Measurements from ENCODE around the gene DZIP1. TPM values are rescaled to one million over a fixed set of nuclear protein-coding genes. Genes with fewer than 3 reads are reported as not detected.

The DZIP1 gene
- total RNA-seq, 1 experiment from 2014 or later: 12.0 TPM

DNA sequence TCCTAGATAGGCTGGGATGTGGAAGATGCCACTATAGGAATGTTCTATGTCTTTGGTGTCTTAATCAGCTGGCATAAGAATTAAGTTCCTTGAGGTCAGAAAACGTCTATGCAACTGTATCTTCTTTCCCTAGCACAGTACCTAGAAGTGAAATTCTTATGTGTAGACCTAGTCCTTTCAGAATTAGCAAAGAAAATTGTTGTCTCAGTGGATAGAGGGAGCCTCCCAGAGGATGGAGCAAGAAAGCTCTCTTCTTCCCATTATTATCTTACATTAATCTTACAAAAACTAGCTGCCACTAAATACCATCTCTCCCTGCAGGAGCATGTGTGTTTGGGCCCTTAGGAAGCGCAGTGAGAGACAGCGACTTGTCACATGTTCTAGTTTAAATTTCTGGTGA is 80.4 kb downstream of the DZIP1 start:
- in situ Hi-C loops (cut with HindIII; ENCODE audit: low pct_unique_long_range_greater_than_20kb, low sequenced_read_pairs): no loop called here

DNA sequence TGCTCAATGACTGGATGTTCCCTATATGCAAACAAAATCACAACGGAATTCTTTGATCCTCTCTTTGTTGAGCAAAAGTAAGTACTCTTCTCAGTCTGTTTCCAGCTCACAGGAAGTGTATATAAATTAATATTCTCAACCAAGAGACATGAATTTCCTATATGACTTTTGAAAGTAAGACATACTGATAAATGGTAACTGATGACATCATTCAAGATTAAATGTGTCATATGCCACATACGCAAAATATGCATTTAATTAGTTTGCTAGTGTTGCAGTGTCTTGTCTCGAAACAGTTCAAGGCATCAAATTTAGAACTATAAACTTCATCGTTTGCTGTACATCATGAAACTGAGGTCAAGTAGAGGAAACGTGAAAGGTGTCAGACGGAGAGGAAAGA is 84.1 kb downstream of the DZIP1 start:
- DNase-seq (ENCODE audit: low read depth): no peak
- in situ Hi-C loops (cut with HindIII; ENCODE audit: low pct_unique_long_range_greater_than_20kb, low sequenced_read_pairs): no loop called here

More for the DNA sequence above, 80.4 kb downstream of the DZIP1 start:
- peak; percentile 31 for DNase-seq (ENCODE audit: low read depth)

DNA sequence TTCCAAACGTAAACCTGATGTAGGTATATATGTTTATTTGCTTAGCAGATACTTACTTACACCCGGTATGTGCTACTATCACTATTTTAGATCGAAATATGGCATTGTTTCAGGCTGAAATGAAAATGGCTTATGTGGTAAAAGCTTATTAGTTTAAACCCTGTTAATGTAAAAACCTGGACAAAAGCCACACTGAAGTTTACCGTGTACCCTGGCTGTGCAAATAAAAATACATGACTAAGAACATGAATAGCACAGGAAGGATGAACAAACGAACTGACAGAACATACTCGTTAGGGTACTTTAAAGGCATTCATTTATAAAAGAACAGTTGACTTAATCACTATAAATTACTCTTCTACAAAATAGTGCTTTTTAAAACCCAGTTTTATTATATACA is 85.4 kb downstream of the DZIP1 start:
- in situ Hi-C loops (cut with HindIII; ENCODE audit: low pct_unique_long_range_greater_than_20kb, low sequenced_read_pairs): no loop called here
- DNase-seq (ENCODE audit: low read depth): no peak

DNA sequence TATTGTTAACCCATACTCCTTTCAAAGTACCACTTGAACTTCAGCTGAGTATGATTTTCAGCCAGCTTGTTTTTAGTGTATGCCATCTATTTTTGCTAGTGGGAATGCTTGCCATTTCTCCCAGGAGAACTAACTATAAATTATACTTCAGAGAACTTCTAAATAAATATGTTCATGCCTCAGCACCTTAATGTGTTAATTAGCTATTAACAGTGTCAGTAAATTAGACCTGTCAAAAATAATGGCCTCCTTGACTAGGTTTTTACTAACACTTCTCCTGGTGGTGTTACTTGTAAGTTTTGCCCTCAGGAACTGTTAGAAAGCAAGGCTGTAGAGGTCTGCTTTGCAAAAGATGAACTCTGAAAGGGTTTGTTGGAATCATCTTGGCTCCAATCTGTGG is 87.5 kb downstream of the DZIP1 start:
- in situ Hi-C loops (cut with HindIII; ENCODE audit: low pct_unique_long_range_greater_than_20kb, low sequenced_read_pairs): no loop called here

DNA sequence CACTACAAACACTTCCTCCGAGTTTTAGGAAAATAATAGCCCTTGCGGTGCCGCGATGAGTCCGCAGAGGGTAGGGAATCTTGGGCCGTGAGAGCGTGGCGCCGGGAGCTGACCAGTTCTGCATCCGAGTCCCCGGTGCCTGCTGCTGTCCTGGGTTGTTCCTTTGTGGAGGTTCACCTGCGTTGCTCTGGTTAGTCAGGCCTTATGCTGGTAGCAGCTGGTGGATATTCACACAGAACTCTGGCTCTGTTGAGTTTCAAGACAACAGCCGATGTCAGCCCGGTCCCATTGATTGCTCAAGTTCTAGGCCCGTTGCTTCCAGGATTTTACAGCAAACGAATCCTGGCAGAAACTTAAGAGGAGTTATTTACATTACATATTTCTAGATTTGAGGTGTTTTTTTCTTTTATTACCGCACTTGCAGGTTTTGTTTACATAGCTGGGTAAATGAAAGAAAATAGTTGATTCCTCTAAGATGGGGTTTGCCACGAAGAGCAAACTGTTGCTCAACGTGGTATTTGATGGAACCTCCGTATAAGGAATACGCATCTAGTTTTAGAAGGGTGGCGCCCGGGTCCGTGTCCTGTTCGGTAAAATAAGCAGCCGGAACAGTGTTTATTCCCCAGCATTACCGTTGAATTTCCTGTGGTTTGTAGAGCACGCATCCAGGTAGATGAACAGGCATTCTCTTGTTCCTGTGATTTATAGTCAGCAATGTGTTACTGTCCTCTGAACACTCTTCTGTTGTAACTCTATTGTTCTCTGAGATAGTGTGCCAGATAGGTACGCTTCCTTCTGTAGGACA is 90.7 kb downstream of the DZIP1 start:
- in situ Hi-C loops (cut with HindIII; ENCODE audit: low pct_unique_long_range_greater_than_20kb, low sequenced_read_pairs): no loop called here
- no peak for DNase-seq (ENCODE audit: low read depth)

More for the DNA sequence above, 87.5 kb downstream of the DZIP1 start:
- no peak for DNase-seq (ENCODE audit: low read depth)

DNA sequence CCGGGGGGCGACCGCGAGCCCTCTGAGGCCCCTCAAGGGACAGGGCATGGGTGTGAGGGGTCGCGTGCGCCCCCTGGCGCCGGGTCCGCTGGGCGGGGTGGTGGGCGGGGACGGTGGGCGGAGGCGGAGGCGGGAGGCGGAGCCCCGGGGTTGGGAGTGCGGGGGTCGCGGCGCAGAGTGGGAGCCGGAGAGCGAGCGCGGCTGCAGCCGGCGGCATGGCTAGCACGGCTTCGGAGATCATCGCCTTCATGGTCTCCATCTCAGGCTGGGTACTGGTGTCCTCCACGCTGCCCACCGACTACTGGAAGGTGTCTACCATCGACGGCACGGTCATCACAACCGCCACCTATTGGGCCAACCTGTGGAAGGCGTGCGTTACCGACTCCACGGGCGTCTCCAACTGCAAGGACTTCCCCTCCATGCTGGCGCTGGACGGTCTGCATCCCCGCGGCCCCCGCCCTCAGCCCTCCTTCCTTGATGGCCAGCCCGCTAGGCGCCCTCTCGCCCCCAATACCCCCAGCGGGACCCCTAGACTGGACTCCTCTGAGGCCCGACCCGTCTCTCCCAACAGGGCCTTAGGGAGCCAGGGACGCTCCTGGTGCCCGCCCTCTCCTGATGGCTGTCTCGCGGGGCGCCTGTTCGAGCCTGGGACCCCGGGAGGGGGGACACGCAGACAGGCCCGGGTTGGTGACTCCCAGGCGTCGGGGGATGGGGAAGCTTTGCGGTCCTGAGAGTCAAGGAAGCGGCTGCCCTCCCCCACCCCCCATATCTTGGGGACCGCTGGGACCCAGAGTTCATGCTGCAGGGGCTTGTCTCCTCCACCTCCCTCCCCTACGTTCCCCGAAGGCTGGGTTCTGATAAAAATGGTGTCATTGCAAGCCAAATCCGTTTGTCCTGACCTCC is 91.7 kb downstream of the DZIP1 start, which contains the start of gene CLDN10:
CLDN10 (plus strand) TSS at position 182 of the 903 bp plus-strand sequence; CDS start at position 216, 34 bp downstream.
- in situ Hi-C loops (cut with HindIII; ENCODE audit: low pct_unique_long_range_greater_than_20kb, low sequenced_read_pairs): no loop called here
- DNase-seq (ENCODE audit: low read depth): no peak

DNA sequence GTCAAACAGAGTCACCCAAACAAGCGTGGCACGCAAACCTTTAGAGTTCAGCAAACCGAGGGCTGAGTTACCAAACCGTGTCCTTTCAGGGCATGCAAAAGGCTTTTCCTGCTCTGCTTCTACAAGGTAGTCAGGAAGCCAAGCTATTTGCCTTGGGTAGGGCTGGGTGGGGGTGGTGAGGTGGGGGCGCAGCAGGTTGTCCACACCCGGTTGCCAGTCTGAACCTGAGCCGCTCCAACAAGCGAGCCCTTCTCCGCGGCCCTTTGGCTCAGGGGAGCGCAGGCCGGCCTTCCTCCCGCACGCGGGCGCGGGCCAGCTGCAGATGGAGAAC is 92.3 kb downstream of the DZIP1 start:
- no peak for DNase-seq (ENCODE audit: low read depth)
- in situ Hi-C loops (cut with HindIII; ENCODE audit: low pct_unique_long_range_greater_than_20kb, low sequenced_read_pairs): no loop called here

DNA sequence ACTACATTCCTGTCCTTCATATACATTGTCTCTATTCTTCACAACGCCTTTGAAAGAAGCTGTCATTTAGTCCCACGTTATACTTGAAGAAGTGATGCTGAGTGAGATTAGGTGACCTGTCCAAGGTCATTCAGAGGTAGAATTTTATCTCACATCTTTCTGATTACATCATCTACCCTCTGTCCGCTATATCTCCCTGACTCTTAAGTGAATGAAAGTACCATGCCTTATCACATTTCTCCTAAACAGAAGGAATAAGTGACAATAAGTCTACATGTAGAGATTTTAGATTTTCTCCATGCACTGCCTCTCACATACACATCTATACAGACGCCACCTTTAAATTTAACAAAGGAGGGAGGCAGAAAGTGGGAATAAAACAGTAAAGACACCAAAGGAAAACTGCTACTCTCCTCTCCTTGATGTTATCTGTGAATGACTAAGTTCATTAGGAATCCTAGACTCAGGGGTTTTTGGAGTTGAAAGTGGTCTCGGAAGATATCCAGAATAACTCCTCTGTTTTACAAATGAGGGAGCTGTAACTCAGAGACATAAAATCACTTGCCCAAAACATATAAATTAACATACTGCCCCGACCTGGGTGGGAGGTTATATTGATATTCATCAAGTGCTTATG is 96.9 kb downstream of the DZIP1 start:
- in situ Hi-C loops (cut with HindIII; ENCODE audit: low pct_unique_long_range_greater_than_20kb, low sequenced_read_pairs): no loop called here
- DNase-seq (ENCODE audit: low read depth): no peak

DNA sequence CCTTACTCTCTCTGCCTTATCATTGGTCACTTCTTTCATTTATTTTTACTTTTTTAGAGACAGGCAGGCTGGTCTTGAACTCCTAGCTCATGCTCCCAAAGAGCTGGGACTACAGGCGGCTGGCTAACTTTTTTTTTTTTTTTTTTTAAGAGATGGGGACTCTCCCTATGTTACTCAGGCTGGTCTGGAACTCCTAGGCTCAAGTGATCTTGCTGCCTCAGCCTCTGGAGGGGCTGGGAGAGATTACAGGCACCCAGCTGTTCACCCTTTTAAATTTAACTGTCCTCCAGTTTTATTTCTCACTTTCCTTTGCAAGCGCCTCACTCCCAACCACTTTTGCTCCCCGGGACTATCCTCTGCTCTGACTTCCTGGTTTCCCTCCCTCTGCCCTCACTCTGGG is 97.6 kb downstream of the DZIP1 start:
- no peak for DNase-seq (ENCODE audit: low read depth)
- in situ Hi-C loops (cut with HindIII; ENCODE audit: low pct_unique_long_range_greater_than_20kb, low sequenced_read_pairs): no loop called here

DNA sequence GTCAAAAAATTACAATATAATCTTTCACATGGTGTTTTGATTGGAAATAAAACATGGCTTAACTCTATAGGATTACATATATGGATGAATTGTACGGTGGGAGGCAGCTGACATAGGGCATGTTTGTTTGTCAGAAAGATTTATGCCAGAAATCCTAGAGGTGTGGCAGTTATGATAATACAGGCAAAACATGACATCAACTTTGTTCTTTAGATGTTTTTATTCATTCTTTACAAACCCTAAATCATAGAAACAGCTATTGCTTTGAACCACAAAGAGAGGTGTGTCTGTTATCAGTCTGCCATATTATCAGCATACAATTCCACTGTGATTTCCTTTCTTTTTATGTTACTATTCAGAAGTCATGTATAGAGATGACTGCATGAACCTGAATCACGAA is 100.2 kb downstream of the DZIP1 start:
- in situ Hi-C loops (cut with HindIII; ENCODE audit: low pct_unique_long_range_greater_than_20kb, low sequenced_read_pairs): no loop called here
- no peak for DNase-seq (ENCODE audit: low read depth)

DNA sequence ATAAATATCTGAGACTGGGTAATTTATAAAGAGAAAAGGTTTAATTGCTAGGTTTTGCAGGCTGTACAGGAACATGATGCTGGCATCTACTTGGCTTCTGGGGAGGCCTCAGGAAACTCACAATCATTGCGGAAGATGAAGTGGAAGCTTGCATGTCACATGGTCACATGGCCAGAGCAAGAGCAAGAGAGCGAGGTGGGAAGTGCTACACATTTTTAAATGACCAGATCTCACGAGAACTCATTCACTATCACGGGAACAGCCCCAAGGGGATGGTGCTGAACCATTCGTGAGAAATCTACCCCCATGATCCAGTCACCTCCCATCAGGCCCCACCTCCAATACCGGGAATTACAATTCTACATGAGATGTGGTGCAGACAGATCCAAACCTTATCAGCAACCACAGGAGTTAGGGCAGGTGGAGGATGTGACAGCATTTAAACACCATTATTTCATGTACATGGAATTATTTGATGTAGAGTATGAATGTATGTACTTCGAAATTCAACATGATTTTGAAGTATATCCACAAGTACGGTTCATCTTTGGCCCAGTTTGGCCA is 102.5 kb downstream of the DZIP1 start:
- no peak for DNase-seq (ENCODE audit: low read depth)
- in situ Hi-C loops (cut with HindIII; ENCODE audit: low pct_unique_long_range_greater_than_20kb, low sequenced_read_pairs): no loop called here

DNA sequence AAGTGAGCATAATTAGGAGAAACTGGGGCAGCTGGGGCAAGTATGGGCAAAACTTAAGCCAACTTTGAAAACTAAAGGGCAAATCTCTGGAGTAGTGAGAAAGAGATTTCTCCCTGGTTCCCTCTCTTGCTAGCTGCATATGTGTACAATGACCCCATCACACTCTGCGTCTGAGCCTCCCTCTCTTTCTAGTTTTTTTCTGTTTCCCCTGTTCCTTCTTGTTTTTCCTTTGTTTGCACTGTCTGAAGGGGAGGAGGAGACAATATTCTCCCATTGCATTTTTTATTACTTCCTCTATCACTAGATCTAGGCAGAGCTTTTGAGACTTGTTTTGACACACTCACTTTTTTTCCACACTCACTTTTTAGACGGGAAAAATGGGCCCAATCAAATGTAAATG is 103.2 kb downstream of the DZIP1 start:
- in situ Hi-C loops (cut with HindIII; ENCODE audit: low pct_unique_long_range_greater_than_20kb, low sequenced_read_pairs): no loop called here
- DNase-seq (ENCODE audit: low read depth): no peak

DNA sequence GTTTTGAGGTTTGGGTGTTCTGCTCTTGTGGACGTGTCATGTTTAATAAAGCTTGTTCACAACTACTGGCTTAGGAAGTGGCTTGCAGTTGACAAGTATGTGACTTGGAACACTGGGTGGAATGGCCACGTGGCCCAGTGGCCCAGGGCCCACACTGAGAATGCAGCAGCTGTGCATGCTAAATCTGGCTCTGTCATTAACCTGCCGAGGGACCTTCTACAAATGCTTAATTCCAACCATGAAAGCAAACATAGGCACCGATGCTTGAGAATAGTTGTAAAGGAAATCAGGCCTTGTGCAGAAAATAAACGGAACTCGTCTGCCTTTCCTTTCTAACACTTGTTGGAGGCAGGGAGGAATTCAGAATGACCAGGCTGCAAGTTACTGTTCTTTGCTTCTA is 103.6 kb downstream of the DZIP1 start:
- in situ Hi-C loops (cut with HindIII; ENCODE audit: low pct_unique_long_range_greater_than_20kb, low sequenced_read_pairs): no loop called here
- no peak for DNase-seq (ENCODE audit: low read depth)

DNA sequence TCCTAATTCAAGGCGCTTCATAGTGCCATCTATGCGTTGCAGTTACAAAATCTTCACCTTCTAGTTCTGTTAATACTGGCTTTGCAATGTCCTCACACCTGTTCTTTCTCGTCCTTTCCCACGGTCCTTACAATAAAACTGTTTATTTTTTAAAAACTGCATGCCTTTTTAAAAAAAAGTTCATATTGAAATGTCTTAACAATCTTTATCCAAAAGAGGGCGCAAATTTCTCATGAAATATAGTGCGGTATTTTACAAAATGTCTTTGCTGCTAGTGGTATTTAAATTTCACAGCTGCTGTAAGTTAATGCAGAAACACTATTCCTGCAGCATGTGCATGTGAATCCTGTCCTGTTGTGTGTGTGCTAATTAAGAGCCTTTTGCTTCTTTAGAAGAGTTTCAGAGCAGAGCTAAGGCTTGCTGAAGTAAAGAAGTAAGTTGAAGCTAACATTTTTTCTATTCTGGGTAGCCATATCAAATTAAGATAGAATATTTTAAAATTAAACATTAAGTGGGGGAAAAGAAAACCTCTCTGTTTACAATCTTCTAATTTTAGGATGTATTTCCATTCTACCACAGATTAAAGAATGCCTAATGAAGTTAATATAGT is 107.8 kb downstream of the DZIP1 start:
- peak; percentile 27 for DNase-seq (ENCODE audit: low read depth)
- in situ Hi-C loops (cut with HindIII; ENCODE audit: low pct_unique_long_range_greater_than_20kb, low sequenced_read_pairs): no loop called here

DNA sequence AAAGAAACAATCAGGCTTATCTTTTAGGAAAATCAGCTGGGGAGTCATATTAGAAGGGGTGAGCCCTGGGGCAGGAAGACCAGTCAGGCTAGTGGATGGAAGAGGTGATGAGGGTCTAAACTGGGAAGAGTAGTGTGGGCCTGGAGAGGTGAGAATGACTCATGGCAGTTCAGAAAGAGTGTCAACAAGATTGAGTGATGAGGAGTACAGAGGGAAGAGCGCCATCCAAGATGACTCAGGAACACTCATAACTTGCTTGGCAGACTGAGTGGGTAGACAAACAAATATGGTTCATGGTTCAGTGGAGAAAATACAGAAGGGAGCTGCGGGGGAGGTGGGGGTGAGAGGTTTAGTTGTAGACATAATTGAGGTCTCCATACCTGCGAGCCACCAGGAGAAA is 109.3 kb downstream of the DZIP1 start:
- in situ Hi-C loops (cut with HindIII; ENCODE audit: low pct_unique_long_range_greater_than_20kb, low sequenced_read_pairs): no loop called here
- peak; percentile 90 for DNase-seq (ENCODE audit: low read depth)

DNA sequence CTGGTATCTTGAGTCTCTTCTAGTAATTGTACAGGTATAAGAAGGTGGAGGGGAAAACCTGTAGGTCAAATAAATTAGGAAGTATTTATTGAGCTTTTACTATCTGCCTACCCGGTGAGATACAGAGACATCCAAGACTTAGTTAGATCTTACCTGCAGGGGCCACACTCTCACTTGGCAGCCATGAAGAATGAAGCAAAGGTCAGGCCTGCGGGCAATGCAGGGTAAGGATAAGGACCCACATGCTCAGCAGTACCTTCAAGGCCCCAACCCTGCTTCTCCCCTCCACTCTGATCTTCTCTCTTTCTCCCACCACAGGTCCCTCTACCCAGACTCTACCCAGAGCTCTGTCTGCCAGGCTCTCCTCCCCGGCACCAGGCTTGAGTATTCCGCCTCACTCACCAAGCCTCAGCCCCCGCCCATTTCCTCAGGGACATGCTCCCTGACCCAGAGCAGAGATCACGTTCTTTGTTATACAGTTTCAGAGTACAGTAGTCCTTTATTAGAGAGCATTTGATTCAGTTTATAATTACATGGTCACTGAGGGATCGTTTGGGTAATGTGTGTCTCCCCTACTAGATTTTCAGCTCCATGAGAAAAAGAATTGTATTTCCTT is 110.9 kb downstream of the DZIP1 start:
- in situ Hi-C loops (cut with HindIII; ENCODE audit: low pct_unique_long_range_greater_than_20kb, low sequenced_read_pairs): no loop called here

DNA sequence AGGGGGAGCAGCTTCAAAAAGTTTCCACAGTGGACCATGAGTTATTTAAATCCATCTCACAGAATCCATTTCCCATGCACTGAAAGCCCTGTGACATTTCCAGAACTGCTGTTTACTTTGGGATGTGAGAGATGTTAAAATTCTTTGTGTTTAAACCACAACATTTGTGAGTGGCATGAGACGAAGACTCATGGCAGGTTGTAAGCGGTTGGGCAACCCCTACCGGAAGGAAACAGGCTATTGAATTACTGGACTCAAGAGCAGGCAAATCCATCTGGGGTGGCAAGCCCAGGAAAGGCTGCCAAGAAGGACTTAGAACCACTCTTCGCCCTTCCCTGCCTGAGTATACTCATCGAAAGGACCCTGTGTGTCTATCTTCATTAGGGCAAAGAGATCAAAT is 114.3 kb downstream of the DZIP1 start:
- DNase-seq (ENCODE audit: low read depth): peak; percentile 60
- in situ Hi-C loops (cut with HindIII; ENCODE audit: low pct_unique_long_range_greater_than_20kb, low sequenced_read_pairs): no loop called here

More for the DNA sequence above, 110.9 kb downstream of the DZIP1 start:
- DNase-seq (ENCODE audit: low read depth): peak; percentile 75

All from Caki2 (cell line).